Measurements from ENCODE around the gene KIAA2012.

GRCh38 chr2:202044777-202045176, 28.3 kb upstream of the KIAA2012 start:
- TF ChIP-seq, protein P1, sequence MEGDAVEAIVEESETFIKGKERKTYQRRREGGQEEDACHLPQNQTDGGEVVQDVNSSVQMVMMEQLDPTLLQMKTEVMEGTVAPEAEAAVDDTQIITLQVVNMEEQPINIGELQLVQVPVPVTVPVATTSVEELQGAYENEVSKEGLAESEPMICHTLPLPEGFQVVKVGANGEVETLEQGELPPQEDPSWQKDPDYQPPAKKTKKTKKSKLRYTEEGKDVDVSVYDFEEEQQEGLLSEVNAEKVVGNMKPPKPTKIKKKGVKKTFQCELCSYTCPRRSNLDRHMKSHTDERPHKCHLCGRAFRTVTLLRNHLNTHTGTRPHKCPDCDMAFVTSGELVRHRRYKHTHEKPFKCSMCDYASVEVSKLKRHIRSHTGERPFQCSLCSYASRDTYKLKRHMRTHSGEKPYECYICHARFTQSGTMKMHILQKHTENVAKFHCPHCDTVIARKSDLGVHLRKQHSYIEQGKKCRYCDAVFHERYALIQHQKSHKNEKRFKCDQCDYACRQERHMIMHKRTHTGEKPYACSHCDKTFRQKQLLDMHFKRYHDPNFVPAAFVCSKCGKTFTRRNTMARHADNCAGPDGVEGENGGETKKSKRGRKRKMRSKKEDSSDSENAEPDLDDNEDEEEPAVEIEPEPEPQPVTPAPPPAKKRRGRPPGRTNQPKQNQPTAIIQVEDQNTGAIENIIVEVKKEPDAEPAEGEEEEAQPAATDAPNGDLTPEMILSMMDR (IDR thresholded peaks at IDR 0.05; ENCODE audit: borderline replicate concordance, extremely low read depth, low read length, poor library complexity, severe bottlenecking): no peak
- TF ChIP-seq EZH2 (IDR thresholded peaks at IDR 0.05; ENCODE audit: borderline replicate concordance, low read depth, low read length, severe bottlenecking): no peak

Measured in DND-41 (cell line).